ENCODE data around the gene CFAP206.
"Not testable (repeated sequence)": the region's sequence is repeated elsewhere in the genome, so short reads cannot be mapped to it uniquely, and the experiment has no call there.

Gene CFAP206

DNA sequence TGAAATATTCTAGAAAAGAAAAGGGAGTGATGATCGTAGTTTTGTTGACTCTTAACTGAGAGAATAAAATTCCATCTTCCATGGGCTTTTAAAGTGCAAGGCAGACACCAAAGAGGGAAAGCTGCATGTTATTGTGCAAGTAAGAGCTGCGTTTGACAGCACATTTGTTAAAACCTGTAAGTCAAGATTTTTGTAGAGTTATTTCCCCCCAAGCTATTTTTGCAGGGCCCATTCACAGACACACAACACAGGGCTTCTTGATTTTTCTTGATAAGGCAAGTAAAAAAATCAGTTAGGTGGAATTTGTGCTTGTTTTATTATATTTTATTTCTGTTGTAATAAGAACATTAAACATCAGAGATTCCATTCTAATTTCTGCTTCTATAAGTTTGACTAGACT is 13.8 kb downstream of the CFAP206 start:
- DNase-seq (ENCODE audit: low read depth in 3 of 3, low spot score in 1 of 3), result no peak

DNA sequence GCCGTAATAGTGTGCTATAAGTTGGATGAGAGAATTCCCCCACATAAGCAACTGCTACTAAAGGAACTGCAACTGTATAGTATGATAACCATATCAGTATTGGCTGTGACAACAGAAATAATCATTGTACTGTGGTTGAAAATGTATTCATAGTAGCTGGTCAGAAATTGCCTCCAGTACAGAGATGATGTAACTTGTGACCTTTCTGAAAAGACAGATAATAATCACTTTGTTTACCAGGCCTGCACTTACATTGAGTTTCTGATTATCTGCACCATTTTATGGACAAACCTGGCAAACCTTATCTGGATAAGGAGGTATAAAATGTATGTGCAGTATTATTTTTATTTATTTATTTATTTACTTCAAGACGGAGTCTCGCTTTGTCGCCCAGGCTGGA is 19.0 kb downstream of the CFAP206 start:
- DNase-seq (ENCODE audit: low read depth in 3 of 3, low spot score in 1 of 3), result no peak

DNA sequence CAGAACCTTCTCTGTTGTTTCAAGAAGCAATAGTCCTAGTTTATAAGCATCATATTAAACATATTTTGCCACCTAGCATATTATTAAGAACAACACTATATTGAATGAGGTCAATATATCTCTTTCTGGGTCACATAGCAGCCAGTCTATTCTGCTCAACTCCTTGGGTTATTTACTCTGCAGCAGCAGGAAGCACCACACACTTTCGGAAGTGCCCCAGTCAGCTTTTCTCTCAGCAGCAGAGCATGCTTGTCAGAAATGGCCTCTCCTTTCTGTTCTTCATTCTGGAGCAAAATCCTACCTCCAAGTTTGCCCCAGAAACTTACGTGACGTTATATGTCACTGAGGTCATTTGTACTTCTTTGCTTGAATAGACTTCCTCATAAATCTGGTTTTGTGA is 22.7 kb downstream of the CFAP206 start:
- DNase-seq (ENCODE audit: low read depth in 3 of 3, low spot score in 1 of 3), result no peak

DNA sequence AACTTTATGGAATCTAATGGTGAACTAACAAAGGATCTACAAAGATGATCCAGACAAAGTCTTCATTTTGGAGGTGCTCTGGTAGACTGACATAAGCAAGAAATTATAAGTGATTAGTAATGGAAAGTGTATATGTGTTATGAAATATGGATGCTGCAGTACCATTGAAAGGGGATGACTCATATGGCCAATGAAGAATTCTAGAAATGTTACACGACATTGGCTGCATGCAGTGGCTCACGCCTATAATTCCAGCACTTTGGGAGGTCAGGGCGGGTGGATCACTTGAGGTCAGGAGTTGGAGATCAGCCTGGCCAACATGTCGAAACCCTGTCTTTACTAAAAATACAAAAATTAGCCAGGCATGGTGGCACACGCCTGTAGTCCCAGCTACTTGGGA is 23.5 kb downstream of the CFAP206 start:
- no peak for DNase-seq (ENCODE audit: low read depth in 3 of 3, low spot score in 1 of 3)

DNA sequence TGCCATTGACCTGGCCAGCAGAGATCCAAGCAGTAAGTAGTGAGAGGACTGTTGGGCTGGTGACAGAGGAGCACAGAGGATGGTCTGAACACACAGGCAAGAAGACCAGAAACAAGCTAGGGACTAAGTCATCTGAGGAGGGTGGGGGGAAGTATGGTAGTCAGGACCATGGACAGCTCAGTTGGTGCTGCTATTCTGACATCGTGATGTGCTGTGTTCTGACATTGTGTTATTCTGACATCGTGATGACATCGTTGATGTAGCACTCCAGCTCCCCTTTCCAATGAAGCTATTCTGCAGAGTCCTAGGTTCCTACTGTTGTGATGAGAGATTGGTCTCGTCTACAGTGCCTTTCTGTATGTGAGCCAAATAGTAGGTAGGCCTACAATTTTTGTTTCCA is 28.7 kb downstream of the CFAP206 start:
- DNase-seq (ENCODE audit: low read depth in 3 of 3, low spot score in 1 of 3), result peak in 2 of 3 donors; percentile 2 to 6

DNA sequence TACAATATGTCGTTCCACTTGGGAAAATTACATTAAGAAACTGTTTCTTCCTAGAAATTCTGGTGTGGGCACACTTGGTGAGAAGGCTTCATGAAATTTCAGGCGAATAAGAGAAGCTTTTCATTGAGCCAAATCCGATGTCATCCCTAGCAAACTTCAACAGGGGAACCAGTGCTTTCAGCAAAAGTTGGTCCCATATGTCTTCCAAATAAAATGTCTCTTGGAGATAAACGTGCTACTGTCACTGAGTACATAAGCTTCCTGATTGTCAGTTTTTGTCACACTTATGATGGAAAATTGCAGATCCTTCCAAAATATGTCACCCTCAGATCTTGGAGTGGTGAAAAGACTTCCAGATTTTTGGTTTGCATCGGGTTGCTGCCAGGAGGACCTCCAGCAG is 33.9 kb downstream of the CFAP206 start:
- DNase-seq (ENCODE audit: low read depth in 3 of 3, low spot score in 1 of 3), result no peak

DNA sequence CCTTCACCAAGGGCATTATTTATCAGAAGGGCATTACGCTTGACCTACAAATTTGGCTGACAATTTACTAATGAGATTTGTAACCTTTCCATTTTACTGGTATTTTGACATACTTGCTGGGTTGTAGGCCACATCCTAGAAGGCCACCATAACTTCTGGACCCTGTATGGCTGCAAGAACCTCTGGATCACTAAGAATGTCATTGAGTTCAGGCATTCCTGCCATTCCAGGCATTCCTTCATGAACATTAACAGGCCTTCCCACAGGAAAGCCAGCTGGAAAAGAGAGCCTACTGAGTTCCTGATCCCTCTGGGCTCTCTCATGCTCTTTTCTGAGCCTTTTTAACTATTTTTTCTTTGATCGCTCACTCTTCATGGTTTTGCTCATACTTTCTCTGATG is 36.6 kb downstream of the CFAP206 start:
- DNase-seq (ENCODE audit: low read depth in 3 of 3, low spot score in 1 of 3), result no peak

DNA sequence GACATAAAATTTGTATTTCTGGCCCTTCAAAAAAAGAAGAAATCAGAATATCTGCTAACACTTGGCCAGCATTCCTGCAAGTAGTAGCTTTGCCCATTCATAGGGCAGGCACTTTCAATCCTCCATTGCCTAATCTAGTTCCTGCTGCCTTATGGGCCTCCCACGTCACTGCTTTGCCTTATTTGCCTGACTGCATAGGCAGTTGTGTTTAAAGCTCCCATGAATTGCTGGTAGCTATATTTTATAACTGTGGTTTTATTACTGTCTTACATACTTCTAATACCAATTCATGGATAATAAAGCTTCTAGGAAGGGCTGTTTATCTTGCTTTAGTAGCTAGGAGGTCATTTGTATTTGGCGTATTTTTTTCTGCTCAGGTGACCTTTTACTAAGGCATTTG is 57.3 kb downstream of the CFAP206 start:
- DNase-seq (ENCODE audit: low read depth in 3 of 3, low spot score in 1 of 3), result no peak

DNA sequence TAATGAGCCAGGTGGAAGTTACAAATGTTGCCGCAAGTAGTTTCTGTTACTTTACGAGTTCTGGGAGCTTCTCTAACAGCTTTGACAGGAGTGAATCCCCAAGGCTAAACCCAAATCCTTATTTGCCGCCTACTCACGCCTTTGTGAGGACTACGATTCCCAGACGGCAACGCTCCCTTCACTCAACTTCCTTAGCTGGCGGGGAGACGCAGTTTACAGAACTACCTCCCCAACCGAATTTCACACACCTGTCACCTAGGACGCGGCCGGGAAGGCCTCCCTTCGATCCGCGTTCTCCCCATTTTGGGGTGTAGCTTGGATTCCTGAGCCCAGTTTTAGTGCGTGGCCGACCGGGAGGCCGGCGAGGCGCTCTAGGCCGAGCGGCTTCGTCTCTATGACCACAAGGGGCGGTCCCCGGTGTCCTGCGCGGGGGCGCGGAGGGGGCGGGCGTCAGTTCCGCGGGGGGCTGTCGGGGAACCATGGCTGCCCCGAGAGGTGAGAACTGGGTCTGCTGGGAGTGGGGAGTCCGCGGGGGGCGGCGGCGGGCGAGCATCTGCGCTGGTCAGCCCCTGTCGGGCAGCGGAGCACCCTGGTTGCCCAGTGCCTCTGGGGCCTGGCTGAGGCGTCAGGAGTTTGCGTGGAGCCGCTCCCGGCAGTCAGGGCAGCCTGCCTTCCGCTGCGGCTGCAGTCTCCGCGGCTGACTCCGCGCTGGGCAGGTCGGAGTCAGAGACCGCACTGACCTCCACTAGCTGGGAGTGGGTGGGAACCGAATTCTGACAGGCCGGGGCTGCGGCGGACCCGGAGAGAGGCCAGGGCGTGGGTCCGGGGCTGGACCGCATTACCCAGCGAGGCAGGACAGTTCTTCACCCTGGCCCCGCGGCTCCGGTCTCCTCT is 65.0 kb downstream of the CFAP206 start, which contains the start of gene SLC35A1:
SLC35A1 (plus strand) TSS at position 450 of the 894 bp plus-strand sequence; CDS start at position 480, 30 bp downstream.
- DNase-seq (ENCODE audit: low read depth in 3 of 3, low spot score in 1 of 3), result peak; percentile 51 to 78 (median 68)

DNA sequence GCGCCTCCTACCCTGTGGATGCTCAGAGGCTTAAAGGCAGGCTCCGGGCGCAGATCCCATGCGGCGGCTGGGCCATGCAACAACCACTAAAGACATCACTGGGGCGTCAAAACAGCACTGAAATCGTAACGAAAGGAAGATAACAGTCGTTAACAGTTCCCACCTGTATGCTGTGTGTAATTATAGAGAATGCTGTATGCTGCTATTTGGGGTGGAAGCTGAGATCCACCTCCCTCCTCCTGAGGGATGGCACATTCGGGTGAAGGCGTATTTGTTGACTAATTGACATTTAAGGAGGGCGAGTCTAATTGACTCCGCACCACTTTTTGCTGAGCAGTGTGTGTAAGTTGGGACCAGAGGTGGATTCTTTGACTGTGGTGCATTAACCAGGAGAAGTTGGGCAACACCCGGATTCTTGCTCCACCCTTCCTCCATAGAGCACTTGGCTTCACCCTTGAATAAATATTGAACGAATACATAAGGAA is 65.7 kb downstream of the CFAP206 start:
- DNase-seq (ENCODE audit: low read depth in 3 of 3, low spot score in 1 of 3), result no peak

DNA sequence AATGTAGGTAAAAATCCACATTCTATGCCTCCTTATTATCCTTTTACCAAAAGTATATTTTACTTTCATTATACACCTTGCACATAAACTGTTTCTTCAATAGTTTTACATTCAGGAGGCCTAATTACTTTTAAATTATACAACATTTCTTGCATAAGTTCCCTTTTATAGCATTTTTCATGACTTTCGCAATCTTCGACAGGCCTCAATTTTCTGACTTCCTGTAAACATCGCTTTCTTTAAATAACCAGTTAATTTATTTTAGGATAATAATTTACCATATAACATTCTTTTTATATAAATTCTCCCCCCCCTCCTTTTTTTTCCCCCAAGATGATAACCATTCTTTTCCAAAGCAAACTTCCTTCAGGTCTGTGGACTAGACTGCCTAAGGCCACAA is 74.2 kb downstream of the CFAP206 start:
- DNase-seq (ENCODE audit: low read depth in 3 of 3, low spot score in 1 of 3), result no peak

DNA sequence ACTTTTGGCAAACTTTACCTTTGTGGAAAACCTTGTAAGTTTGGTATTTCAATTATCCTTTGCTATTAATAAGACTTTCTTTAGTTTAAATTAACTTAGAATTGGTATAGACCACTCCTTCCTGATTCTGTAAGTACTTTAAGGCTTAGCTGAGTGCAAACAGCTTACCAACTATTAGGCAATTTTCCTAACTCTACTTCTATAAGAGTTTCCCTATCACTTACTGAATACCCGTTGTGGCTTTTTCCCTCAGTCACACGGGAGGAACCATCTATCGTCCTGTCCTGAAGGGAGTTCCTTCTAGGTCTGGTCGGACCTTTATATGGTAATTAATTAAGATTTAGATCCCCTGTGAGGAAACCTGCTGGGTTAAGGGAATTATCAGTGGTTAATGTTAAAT is 74.6 kb downstream of the CFAP206 start:
- no peak for DNase-seq (ENCODE audit: low read depth in 3 of 3, low spot score in 1 of 3)

DNA sequence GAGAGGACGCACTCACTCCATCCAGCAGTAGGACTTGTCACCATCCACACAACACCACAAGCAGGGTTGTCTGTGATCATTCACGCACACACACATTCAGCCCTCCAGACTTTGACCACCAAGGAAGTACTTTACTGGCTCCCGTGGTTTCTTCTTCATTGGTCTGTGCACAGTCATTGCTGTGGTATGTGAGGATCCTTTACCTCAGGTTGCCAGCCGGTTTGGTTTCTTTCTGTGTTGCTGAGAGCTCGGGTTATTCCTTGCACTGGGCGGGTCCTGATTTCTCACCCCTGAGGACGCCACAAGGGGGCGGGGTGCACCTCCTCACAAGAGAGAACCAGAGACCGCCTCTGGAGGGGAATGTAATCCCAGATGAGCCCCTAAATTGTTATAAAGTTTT is 76.2 kb downstream of the CFAP206 start:
- no peak for DNase-seq (ENCODE audit: low read depth in 3 of 3, low spot score in 1 of 3)

DNA sequence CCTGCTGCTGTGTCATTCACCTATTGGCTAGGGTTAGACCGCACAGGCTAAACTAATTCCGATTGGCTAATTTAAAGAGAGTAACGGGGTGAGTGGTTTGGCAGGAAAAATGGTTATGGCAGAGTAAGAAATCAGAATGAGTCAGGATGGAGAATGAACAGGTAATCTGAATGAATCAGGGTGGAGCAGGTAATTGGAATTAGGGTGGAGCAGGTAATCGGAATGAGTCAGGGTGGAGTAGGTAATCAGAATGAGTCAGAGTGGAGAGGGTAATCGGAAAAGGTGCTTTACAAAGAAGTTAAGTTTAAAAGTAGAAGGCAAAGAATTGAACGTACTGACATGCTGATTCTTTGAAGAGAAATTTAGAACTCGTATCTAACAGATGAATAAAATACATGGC is 76.7 kb downstream of the CFAP206 start:
- no peak for DNase-seq (ENCODE audit: low read depth in 3 of 3, low spot score in 1 of 3)

DNA sequence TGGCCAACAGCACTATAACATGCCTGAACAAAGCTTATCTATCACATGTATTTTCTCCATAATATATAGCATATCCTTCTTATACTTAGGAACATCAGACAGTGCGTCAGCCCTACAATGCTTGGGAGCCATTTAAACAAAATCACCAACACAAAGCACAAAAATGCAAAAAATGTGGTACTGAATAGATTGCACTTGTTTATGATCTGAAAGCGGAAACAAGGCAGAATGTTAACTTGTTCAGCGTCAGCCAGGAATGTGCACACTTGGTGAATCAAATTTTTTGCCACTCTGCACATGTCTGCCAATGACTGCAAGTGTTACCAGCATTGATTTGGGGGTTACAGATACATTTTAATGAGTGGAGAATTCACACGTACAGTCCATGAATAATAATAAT is 79.8 kb downstream of the CFAP206 start:
- DNase-seq (ENCODE audit: low read depth in 3 of 3, low spot score in 1 of 3), result no peak

DNA sequence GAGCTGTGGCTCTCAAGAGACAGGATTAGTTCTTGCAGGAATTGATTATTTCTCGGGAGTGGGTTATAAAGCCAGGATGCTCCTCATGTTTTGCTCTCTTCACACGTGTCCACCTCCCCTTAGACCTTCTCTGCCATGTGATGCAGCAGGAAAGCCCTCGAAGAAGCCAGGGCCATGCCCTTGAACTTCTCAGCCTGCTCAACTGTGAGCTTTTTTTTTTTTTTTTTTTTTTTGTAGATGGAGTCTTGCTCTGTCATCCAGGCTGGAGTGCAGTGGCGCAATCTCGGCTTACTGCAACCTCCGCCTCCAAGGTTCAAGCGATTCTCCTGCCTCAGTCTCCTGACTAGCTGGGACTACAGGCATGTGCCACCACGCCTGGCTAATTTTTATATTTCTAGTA is 81.6 kb downstream of the CFAP206 start:
- DNase-seq (ENCODE audit: low read depth in 3 of 3, low spot score in 1 of 3), result not testable (repeated sequence)

DNA sequence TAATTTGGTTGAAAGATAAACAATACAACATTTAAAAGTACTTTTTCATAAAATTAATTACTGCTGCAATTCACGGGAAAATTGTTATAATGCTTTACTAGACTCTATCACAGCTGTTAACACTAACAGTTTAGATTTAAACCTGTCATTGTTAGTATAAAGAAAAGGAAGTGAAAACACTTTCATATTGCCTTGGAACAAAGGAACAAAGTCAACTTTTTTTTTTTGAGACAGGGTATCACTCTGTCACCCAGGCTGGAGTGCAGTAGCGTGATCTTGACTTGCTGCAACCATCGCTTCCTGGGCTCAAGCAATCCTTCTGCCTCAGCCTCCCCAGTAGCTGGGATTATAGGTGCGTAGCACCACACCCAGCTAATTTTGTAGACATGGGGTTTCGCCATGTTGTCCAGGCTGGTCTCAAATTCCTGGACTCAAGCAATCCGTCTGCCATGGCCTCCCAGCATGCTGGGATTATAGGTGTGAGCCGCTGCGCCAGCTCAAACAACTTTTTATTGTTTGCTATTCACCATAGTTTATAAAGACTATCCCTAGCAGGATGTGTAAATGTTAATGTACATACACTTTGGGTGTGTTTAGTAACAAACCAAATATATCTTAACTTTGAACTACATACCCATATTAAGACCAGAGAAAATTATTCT is 87.1 kb downstream of the CFAP206 start:
- DNase-seq (ENCODE audit: low read depth in 3 of 3, low spot score in 1 of 3), result no peak

DNA sequence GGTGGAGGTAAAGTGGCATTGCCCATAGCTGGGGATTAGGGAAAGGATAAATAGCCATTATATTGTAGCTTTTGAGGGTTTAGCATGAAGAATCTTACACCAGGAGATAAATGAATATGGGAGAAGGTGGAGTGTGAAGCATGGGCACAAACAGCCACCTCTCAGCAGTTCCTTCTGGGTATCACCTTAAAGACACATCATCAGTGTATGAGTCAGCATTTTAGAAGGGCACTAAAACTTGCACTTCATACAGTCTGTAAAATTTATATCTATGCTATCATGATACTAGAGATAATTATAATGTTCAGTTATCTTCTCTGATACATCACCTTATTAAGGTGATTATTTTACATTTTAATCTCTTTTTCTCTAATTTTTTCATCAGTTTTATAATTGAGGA is 90.3 kb downstream of the CFAP206 start:
- no peak for DNase-seq (ENCODE audit: low read depth in 3 of 3, low spot score in 1 of 3)

DNA sequence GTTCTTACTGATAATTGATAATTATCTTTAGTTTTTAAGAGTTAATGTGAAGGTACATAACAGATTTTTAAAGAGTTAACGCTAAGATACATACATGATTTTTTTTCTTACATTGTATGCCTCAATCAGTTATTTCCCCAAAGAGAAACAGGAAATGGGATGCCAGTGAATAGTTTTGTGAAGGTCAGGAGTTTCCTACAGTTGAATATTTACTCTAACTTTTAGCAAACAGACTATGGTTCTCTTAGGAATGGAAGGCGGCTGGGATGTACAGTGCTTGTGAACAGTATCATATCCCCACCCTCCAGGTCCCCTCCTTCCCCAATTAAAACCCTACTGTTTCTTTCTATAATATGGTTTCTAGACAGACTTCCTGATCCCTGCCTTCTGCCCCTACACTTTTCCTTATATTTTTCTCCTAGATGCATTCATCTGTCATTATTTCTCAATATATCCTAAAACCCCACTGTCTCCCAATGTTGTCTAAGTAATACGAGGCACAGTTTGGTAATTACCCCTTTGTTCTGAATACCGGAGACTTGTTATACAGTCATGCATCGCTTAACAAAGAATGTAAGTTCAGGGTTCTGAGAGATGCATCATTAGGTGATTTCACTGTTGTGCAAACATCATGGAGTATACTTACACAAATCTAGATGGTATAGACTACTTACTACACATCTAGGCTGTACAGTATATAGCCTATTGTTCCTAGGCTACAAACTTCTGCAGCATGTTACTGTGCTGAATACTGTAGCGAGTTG is 94.2 kb downstream of the CFAP206 start:
- no peak for DNase-seq (ENCODE audit: low read depth in 3 of 3, low spot score in 1 of 3)

DNA sequence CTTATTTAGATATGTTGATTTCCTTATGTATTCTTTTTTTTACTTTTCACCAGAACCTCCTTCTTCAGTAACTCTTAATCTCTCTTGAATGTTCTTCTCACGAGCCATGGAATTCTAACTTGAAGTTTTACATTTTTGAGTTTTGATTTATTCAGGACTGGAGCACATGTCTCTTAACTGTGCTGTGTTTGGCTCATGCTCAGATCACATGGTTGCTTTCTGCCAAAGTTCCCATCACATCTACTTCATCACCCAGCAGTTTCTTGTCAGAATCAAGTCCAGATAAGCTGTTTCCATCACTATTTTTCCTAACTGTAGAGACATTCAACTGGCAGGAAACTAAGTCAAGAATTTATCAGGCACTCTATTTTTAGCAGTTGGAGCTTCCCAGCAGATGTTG is 96.7 kb downstream of the CFAP206 start:
- no peak for DNase-seq (ENCODE audit: low read depth in 3 of 3, low spot score in 1 of 3)
